ENCODE measurements around the gene PSMF1.

Gene PSMF1

DNA sequence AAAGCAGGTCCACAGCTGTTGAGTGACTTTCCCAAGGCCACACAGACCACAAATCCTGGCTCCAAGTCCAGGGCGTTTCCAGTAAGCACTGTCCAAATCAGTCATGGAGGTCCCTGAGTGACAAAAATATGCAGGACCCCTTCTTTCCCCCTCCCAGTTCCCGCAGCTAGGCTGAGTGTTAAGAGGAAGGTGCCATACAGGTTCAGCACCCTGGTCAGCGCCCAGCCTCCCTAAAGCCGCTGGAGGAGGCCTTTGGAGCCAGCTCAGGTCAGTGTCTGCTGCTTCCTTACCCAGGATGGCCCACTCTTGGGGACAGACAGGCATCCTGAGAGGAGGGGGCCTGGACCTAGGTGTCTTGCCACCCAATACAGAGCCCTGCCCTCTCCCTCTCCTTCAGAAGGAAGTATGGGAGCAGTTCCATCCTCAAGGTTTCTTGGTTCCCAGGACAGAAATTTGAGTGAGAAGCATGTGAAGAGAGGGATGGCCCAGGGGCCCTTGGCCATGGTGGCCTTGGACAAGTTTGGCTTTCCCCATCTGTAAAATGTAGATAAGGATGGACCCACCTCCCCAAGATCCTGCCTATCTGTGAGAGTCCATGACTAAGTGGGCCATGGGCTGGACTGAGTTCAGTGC is 53.2 kb downstream of the PSMF1 start:
- Histone ChIP-seq H3K9ac (ENCODE audit: low read length) (no peak overlapping the region), H3K79me2 (ENCODE audit: low read length) (no peaks in the 10 kb centered on the region), H3K27ac (ENCODE audit: low read length) (no peak overlapping the region), H3K36me3 (replicated peaks; ENCODE audit: insufficient read depth, low read length) (no peaks in the 10 kb centered on the region), H3K4me1 (ENCODE audit: low read length) (no peaks in the 10 kb centered on the region), H3K4me3 (ENCODE audit: low read length) (no peak overlapping the region), H3F3A (ENCODE audit: insufficient read depth, low read length) (no peaks in the 10 kb centered on the region), H2AFZ (ENCODE audit: low read length) (no peak overlapping the region), H3K9me3 (replicated peaks; ENCODE audit: insufficient read depth, low read length) (no peaks in the 10 kb centered on the region), H4K20me1 (ENCODE audit: insufficient read depth, low read length) (no peaks in the 10 kb centered on the region), H3K9me2 (replicated peaks; ENCODE audit: insufficient read depth, low read length) (no peaks in the 10 kb centered on the region), H3K27me3 (replicated peaks; ENCODE audit: insufficient read depth, low read length) (no peaks in the 10 kb centered on the region), H3K4me2 (ENCODE audit: low read depth, low read length) (no peak overlapping the region)
- DNase-seq: peak; percentile 24
- TF ChIP-seq EZH2 (optimal IDR thresholded peaks at IDR 0.05; ENCODE audit: low read depth, low read length) (no peak), EZH2phosphoT487 (IDR thresholded peaks at IDR 0.05; ENCODE audit: low read length) (no peak)
- TF ChIP-seq, protein P1, sequence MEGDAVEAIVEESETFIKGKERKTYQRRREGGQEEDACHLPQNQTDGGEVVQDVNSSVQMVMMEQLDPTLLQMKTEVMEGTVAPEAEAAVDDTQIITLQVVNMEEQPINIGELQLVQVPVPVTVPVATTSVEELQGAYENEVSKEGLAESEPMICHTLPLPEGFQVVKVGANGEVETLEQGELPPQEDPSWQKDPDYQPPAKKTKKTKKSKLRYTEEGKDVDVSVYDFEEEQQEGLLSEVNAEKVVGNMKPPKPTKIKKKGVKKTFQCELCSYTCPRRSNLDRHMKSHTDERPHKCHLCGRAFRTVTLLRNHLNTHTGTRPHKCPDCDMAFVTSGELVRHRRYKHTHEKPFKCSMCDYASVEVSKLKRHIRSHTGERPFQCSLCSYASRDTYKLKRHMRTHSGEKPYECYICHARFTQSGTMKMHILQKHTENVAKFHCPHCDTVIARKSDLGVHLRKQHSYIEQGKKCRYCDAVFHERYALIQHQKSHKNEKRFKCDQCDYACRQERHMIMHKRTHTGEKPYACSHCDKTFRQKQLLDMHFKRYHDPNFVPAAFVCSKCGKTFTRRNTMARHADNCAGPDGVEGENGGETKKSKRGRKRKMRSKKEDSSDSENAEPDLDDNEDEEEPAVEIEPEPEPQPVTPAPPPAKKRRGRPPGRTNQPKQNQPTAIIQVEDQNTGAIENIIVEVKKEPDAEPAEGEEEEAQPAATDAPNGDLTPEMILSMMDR (IDR thresholded peaks at IDR 0.05; ENCODE audit: low read length): no peak

DNA sequence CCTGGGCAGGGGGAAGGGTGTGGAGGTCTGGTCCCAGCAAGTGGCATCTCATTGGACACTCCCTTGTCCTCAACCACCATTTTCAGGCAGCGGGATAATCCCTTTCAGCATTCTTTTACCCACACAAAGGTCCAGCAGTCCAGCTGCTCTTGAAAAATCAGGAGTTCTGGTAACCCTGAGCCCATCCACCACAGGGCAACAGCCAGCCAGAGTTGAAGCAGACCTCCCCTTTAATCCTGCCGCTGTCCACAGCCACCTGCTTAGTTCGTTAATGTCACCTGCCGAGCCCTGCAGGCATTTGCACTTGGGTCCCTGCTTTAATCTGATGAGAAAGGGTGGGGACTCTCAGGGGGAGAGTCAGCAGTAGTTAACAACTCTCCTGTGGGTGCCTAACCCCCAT is 55.3 kb downstream of the PSMF1 start:
- no peak for DNase-seq
- no peak overlapping the region for H3K4me2 ChIP-seq (ENCODE audit: low read depth, low read length)
- H3K36me3 ChIP-seq (replicated peaks; ENCODE audit: insufficient read depth, low read length): no peaks in the 10 kb centered on the region
- H2AFZ ChIP-seq (ENCODE audit: low read length): no peak overlapping the region
- no peaks in the 10 kb centered on the region for H3K4me1 ChIP-seq (ENCODE audit: low read length)
- no peaks in the 10 kb centered on the region for H3K9me3 ChIP-seq (replicated peaks; ENCODE audit: insufficient read depth, low read length)
- no peak for TF ChIP-seq EZH2phosphoT487 (IDR thresholded peaks at IDR 0.05; ENCODE audit: low read length)
- TF ChIP-seq, protein P1 (IDR thresholded peaks at IDR 0.05; ENCODE audit: low read length): no peak
- TF ChIP-seq EZH2 (optimal IDR thresholded peaks at IDR 0.05; ENCODE audit: low read depth, low read length): no peak
- H3K27ac ChIP-seq (ENCODE audit: low read length): no peak overlapping the region
- H4K20me1 ChIP-seq (ENCODE audit: insufficient read depth, low read length): no peaks in the 10 kb centered on the region
- no peak overlapping the region for H3K4me3 ChIP-seq (ENCODE audit: low read length)
- no peaks in the 10 kb centered on the region for H3K27me3 ChIP-seq (replicated peaks; ENCODE audit: insufficient read depth, low read length)
- H3K9ac ChIP-seq (ENCODE audit: low read length): no peak overlapping the region
- H3K9me2 ChIP-seq (replicated peaks; ENCODE audit: insufficient read depth, low read length): no peaks in the 10 kb centered on the region
- no peaks in the 10 kb centered on the region for H3F3A ChIP-seq (ENCODE audit: insufficient read depth, low read length)
- no peaks in the 10 kb centered on the region for H3K79me2 ChIP-seq (ENCODE audit: low read length)

DNA sequence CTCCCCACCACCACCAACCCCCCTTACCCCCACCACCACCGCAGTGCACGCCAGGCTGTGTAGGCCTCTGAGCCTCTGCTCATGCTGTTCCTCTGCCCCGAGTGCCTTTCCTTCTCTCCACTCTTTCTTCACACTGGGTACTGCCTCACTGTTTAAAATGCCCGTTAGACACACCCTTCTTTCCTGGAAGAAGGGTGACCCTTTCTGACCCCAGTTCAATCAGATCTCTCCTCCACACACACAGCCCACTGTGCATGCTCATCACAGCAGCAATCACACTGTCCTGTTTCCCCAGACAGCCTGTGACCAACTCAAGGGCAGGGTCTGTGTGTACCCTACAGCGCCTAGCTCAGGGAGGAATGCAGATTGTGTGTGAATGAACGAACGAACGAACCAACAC is 56.4 kb downstream of the PSMF1 start:
- H3K4me3 ChIP-seq (ENCODE audit: low read length): no peak overlapping the region
- TF ChIP-seq EZH2phosphoT487 (IDR thresholded peaks at IDR 0.05; ENCODE audit: low read length) (no peak), EZH2 (optimal IDR thresholded peaks at IDR 0.05; ENCODE audit: low read depth, low read length) (no peak)
- TF ChIP-seq, protein P1 (IDR thresholded peaks at IDR 0.05; ENCODE audit: low read length): no peak
- no peaks in the 10 kb centered on the region for H3K36me3 ChIP-seq (replicated peaks; ENCODE audit: insufficient read depth, low read length)
- no peak overlapping the region for H2AFZ ChIP-seq (ENCODE audit: low read length)
- no peak overlapping the region for H3K4me2 ChIP-seq (ENCODE audit: low read depth, low read length)
- no peak overlapping the region for H3K27ac ChIP-seq (ENCODE audit: low read length)
- H3K9me3 ChIP-seq (replicated peaks; ENCODE audit: insufficient read depth, low read length): no peaks in the 10 kb centered on the region
- no peaks in the 10 kb centered on the region for H3K27me3 ChIP-seq (replicated peaks; ENCODE audit: insufficient read depth, low read length)
- H3K4me1 ChIP-seq (ENCODE audit: low read length): no peaks in the 10 kb centered on the region
- H3K9me2 ChIP-seq (replicated peaks; ENCODE audit: insufficient read depth, low read length): no peaks in the 10 kb centered on the region
- no peak overlapping the region for H3K9ac ChIP-seq (ENCODE audit: low read length)
- H3K79me2 ChIP-seq (ENCODE audit: low read length): no peaks in the 10 kb centered on the region
- no peak for DNase-seq
- no peaks in the 10 kb centered on the region for H3F3A ChIP-seq (ENCODE audit: insufficient read depth, low read length)
- H4K20me1 ChIP-seq (ENCODE audit: insufficient read depth, low read length): no peaks in the 10 kb centered on the region

Data from MM.1S (cell line).